Measurements from ENCODE around the gene CAPN15. TPM values are rescaled to one million over a fixed set of nuclear protein-coding genes. Genes with fewer than 3 reads are reported as not detected.

CAPN15 gene
- total RNA-seq, 1 experiment from 2014 or later: 91.2 TPM

DNA sequence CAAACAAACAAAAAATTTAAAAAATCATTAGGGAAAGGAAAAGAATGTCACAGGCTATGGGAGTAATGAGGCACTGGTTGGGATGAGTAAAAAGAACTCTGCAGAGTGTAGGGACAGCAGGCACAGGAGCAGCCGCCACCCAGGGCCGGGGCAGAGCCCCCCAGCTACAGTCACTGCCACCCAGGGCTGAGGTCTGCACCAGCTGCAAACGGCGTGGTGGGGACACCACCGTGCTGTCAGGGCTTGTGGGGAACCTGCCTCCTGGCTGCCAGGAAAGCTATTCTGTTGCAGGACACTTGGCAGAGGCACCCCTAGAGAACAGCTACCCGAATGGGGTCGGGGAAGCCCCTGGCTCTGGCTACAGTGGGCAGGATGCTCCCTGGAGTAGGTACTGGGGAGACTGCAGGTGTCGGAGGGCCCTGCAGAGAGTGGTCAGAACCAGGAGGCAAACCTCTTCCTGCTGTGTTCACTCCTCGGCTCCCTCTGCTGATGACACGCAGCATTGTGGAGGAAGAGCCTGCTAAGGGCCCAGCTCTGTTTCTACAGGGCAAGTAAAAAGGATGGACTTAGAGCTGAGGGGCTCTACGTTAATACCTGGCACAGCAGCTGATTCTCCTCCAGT, 32.3 kb upstream of the CAPN15 start:
- no peak overlapping the region for H3K27ac ChIP-seq (ENCODE audit: low read depth, low read length, poor library complexity, severe bottlenecking)
- H3K27me3 ChIP-seq (replicated peaks; ENCODE audit: insufficient read depth, low read depth, low read length, poor library complexity): no peaks in the 10 kb centered on the region
- TF ChIP-seq EZH2 (IDR thresholded peaks at IDR 0.05; ENCODE audit: borderline replicate concordance, low read depth, low read length, poor library complexity, severe bottlenecking): no peak
- TF ChIP-seq, protein P1, sequence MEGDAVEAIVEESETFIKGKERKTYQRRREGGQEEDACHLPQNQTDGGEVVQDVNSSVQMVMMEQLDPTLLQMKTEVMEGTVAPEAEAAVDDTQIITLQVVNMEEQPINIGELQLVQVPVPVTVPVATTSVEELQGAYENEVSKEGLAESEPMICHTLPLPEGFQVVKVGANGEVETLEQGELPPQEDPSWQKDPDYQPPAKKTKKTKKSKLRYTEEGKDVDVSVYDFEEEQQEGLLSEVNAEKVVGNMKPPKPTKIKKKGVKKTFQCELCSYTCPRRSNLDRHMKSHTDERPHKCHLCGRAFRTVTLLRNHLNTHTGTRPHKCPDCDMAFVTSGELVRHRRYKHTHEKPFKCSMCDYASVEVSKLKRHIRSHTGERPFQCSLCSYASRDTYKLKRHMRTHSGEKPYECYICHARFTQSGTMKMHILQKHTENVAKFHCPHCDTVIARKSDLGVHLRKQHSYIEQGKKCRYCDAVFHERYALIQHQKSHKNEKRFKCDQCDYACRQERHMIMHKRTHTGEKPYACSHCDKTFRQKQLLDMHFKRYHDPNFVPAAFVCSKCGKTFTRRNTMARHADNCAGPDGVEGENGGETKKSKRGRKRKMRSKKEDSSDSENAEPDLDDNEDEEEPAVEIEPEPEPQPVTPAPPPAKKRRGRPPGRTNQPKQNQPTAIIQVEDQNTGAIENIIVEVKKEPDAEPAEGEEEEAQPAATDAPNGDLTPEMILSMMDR (conservative IDR thresholded peaks at IDR 0.05; ENCODE audit: low read depth, low read length): peak; percentile 50
- BruUV-seq (replicated peaks): no TSS peak
- ChIA-PET POLR2A (ENCODE audit: low non-redundant PET) (no interaction called here), CTCF (interaction anchor here (0.6 to 1.3 kb wide), 2 partner anchors 71 to 103 kb away, joined by 3 to 6 read pairs; no protein-coding TSS in a partner anchor)
- H3K36me3 ChIP-seq (ENCODE audit: insufficient read depth, low read length, poor library complexity, severe bottlenecking): peaks cover under 1% of the 10 kb centered on the region
- DNase-seq (ENCODE audit: low spot score): peak; percentile 50
- H3K4me1 ChIP-seq (ENCODE audit: insufficient read depth, low read length, poor library complexity, severe bottlenecking): no peaks in the 10 kb centered on the region
- H3K4me3 ChIP-seq (ENCODE audit: low read depth, low read length, poor library complexity, severe bottlenecking): no peak overlapping the region
- no peaks in the 10 kb centered on the region for H3K9me3 ChIP-seq (ENCODE audit: low read depth, low read length, poor library complexity, severe bottlenecking)
- intact Hi-C loops (cut with micrococcal nuclease; ENCODE audit: unreplicated experiment): no loop called here

DNA sequence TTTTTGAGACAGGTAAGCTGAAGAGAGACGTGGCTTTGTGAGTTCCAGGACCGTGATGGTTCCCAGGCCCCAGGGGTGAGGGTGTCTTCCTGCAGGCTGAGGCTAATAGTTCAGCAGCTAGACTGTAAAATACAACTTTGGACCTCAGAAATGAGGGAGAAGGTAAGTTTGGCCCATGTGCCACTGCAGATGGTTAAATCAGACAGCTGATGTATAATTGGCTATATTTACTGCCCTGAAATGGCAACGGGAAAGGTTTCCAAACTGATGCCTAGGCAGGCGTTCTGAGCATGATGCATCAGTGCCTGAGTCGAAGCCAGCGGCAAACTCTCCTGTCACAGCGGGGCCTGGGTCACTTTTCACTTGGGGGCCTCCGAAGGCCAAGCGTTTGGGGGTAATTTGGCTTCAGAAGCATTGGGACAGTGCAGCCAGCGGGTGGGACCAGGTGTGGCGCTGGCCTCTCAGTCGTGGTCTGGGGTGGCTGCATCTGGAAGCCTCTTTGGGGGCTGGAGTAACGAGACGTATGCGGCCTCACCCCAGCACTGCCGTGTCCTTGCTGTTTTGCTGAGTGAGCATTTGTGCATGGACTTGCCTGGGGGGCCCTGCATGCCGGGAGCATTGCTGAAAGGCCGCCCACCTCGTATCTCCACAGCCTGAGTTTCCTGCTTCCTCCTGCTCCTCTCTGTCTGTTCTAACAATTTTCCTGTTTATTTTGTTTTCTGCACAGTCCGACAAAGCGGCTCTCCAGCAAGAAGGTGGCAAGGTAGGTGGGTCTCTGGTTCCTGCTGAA, 31.2 kb upstream of the CAPN15 start:
- Histone ChIP-seq H3K27me3 (replicated peaks; ENCODE audit: insufficient read depth, low read depth, low read length, poor library complexity) (no peaks in the 10 kb centered on the region), H3K27ac (ENCODE audit: low read depth, low read length, poor library complexity, severe bottlenecking) (no peak overlapping the region), H3K4me3 (ENCODE audit: low read depth, low read length, poor library complexity, severe bottlenecking) (no peak overlapping the region), H3K4me1 (ENCODE audit: insufficient read depth, low read length, poor library complexity, severe bottlenecking) (no peaks in the 10 kb centered on the region), H3K36me3 (ENCODE audit: insufficient read depth, low read length, poor library complexity, severe bottlenecking) (no peaks in the 10 kb centered on the region), H3K9me3 (ENCODE audit: low read depth, low read length, poor library complexity, severe bottlenecking) (no peaks in the 10 kb centered on the region)
- BruUV-seq (replicated peaks): no TSS peak
- TF ChIP-seq, protein P1 (conservative IDR thresholded peaks at IDR 0.05; ENCODE audit: low read depth, low read length): no peak
- TF ChIP-seq EZH2 (IDR thresholded peaks at IDR 0.05; ENCODE audit: borderline replicate concordance, low read depth, low read length, poor library complexity, severe bottlenecking): no peak
- ChIA-PET POLR2A (ENCODE audit: low non-redundant PET) (no interaction called here), CTCF (interaction anchor here (1.3 kb wide), 1 partner anchor 104 kb away, joined by 6 read pairs; no protein-coding TSS in a partner anchor)
- intact Hi-C loops (cut with micrococcal nuclease; ENCODE audit: unreplicated experiment): no loop called here
- DNase-seq (ENCODE audit: low spot score): no peak

DNA sequence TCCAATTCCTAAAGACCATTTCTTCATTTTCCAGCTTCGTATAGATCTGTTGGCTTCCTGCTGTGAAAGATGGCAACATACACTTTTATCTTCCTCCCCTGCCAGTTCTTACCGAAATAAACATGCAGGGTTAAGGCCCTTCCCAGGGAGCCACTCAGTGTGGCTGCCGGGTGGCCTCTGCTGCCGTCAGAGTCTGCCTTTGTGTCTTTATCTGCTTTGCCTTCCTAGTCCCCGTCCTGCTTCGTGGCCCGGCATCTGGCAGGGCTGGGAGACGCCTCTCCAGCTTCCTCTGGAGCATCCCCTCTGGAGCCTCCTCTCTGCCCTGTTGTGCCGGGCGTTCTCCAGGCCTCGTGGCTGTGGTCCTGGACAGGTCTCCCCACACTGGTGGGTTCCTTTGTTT, 30.3 kb upstream of the CAPN15 start:
- Histone ChIP-seq H3K27ac (ENCODE audit: low read depth, low read length, poor library complexity, severe bottlenecking) (no peak overlapping the region), H3K4me1 (ENCODE audit: insufficient read depth, low read length, poor library complexity, severe bottlenecking) (no peaks in the 10 kb centered on the region), H3K9me3 (ENCODE audit: low read depth, low read length, poor library complexity, severe bottlenecking) (no peaks in the 10 kb centered on the region), H3K36me3 (ENCODE audit: insufficient read depth, low read length, poor library complexity, severe bottlenecking) (no peaks in the 10 kb centered on the region), H3K4me3 (ENCODE audit: low read depth, low read length, poor library complexity, severe bottlenecking) (no peak overlapping the region), H3K27me3 (replicated peaks; ENCODE audit: insufficient read depth, low read depth, low read length, poor library complexity) (no peaks in the 10 kb centered on the region)
- intact Hi-C loops (cut with micrococcal nuclease; ENCODE audit: unreplicated experiment): no loop called here
- no peak for DNase-seq (ENCODE audit: low spot score)
- no TSS peak for BruUV-seq (replicated peaks)
- POLR2A ChIA-PET (ENCODE audit: low non-redundant PET): no interaction called here
- CTCF ChIA-PET: no interaction called here
- TF ChIP-seq EZH2 (IDR thresholded peaks at IDR 0.05; ENCODE audit: borderline replicate concordance, low read depth, low read length, poor library complexity, severe bottlenecking): no peak
- TF ChIP-seq, protein P1 (conservative IDR thresholded peaks at IDR 0.05; ENCODE audit: low read depth, low read length): no peak

Data from A673 (cell line).